ENCODE measurements around the gene TMEM138.
"Not testable (repeated sequence)": the region's sequence is repeated elsewhere in the genome, so short reads cannot be mapped to it uniquely, and the experiment has no call there.

Gene TMEM138

DNA sequence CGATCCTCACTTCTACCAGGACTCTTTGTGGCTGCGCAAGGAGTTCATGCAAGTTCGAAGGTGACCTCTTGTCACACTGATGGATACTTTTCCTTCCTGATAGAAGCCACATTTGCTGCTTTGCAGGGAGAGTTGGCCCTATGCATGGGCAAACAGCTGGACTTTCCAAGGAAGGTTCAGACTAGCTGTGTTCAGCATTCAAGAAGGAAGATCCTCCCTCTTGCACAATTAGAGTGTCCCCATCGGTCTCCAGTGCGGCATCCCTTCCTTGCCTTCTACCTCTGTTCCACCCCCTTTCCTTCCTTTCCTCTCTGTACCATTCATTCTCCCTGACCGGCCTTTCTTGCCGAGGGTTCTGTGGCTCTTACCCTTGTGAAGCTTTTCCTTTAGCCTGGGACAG, 6.5 kb downstream of the TMEM138 start:
- no peak for DNase-seq

DNA sequence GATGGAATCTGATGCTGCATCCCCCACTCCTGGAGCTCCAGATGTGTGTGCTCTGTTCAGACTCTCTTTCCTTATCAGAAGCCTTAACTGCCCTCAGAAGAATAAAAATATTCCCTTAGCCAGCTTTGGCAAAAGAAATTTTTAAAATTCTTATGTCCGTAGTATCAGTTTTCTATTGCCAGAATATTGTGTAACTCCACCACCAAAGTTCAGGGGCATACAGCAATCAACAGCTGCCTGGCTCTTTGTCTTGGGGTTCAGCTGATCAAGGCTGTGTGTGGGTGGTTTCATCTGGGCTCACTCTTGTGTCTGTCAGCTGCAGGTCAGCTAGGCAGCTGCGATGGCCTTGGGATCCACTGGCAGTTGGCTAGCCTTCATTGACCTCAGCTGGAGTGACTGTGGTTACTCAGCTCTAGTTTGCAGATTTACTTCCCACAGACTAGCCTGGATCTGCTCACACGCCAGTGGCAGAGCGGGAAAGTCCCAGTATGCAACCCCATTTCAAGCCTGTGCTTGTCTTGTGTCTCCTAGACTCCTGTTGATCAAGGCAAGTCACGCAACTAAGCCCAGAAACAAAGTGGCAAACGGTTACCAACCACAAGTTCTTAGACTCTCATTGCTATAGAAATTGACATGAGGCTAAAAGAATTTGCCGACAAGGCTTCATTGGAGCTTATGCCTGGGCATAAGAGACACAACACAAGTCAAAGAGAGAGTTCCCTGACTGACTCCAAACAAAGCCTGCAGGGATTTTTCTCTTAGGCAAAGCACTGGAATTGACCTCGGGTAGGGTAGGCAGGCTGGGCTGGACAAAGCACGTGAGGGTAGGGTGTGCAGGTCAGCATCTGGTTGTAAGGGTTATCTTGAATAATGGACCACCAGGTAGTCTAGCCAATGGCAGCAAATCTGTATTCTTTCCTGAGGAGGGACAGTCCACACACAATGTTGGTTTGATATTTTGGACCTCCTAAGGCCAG, 7.5 kb downstream of the TMEM138 start:
- no peak for DNase-seq

DNA sequence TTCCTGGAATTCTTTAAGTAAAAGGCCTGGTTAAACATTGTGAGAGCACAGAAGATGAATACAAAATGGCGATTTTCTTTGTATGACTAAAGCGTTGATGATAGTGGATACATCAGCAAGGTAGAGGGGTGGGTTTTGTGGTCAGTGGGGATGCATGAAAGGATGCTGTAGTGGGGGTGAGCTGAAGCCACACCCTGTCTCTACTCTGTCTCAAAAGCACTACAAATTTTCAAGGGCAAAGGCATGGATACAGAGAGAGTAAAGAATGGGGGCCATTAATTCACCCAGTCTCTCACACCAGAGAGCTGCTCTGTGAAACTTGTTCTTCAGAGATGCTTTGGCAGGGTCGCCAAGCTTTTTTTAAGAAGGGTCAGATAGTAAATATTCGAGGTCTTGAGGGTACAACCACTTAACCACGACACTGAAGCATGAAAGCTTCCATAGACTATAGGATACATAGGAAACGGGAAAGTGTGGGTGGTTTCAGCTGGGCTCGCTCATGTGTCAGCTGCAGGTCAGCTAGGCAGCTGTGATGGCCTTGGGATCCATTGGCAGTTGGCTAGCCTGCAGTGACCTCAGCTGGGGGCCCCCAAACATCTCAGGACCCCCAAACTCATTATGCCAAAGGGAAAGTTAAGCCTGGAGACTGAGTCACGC, 8.3 kb downstream of the TMEM138 start:
- no peak for DNase-seq

DNA sequence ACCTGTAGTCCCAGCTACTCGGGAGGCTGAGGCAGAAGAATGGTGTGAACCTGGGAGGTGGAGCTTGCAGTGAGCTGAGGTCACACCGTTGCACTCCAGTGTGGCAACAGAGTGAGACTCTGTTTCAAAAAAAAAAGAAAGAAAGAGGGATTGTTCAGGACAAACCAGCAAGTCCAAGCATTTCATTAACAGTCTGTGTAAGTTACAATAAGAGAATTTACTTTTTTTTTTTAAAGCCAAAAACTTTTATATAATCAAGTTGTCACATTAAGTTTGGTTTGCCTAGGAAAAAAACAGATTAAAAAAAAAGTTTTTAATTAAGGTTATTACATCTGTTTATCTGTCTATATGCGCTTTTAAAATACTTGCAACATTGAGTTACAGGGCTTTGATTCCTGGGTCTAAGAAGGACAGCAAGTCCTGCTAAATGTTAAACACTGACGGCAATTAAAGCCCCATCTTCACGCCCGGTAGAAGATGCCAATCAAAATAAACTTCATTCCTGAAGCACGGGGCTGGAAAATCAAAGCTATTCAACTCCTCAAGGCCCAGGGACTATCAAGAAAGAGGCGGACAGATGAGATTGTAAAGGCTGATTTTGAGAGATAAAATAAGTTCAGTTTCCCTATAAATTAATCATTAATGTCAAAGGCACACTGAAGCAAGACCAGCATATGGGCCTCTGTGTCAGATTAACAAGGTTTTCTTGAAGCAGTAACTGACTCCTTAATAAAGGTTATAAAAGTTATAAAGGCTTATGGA, 10.7 kb downstream of the TMEM138 start:
- DNase-seq = no peak

DNA sequence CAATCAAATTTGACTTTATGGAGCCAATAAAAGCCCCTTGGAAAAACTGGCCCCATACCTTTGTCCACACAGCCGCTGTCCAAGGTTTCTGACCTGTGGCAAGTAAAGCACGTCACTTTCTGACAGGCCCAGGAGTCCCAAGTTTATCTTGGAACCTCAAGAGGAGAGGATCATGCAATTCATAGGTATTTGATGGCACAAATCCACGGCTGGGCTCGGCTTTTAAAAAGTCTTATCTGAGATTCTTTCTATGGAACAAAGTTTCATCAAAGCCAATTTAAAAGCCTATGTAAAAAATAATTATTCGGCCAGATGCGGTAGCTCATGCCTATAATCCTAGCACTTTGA, 13.6 kb downstream of the TMEM138 start:
- no peak for DNase-seq

DNA sequence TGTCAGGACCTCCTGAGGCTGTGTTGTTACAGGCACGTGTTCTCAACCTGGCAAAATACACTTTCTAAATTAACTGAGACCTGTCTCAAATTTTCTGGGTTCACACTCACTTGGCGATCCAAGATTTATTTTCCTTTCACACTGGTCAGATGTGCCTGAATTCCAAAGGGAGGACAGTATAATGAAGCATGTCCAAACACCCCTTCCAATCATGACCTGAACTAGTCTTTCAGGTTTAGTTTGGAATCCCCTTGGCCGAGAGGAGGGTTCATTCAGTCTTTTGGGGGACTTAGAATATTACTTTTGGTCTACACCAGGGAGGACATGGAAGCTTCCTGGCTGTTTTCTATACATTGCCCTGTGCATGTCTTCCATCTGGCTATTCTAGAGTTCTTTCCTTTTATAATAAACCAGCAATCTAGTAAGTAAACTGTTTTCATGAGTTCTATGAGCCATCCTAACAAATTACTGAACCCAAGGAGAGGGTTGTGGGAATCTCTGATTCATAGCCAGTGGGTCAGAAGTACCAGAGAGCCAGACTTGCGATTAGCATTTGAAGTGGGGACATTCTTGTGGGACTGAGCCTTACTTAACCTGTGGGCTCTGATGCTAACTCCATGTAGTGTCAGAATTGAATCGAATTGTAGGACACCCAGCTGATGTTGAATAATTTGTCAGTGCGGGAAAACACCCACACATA, 15.4 kb downstream of the TMEM138 start:
- DNase-seq = no peak

DNA sequence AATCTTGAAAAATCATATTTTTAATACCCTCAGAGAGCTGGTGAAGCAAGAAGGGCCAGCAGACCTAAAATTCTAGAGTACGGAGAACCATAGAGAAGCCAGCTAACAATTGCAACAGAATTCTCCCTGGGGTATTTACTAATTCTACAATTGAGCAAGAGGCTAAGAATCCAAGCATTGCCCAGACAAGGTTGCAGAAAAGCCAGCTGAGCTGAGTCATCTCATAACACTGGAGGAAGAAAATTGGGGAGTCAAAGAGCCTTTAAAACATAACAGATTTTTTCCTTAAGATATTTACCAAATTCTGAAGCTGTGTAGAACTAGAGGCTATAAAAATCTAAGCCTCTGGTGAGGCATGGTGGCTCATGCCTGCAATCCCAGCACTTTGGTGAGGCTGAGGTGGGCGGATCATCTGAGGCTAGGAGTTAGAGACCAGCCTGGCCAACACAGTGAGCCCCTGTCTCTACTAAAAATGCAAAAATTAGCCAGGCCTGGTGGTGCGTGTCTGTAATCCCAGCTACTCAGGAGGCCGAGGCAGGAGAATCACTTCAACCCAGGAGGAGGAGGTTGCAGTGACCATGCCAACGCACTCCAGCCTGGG, 16.6 kb downstream of the TMEM138 start:
- DNase-seq = peak; percentile 44

DNA sequence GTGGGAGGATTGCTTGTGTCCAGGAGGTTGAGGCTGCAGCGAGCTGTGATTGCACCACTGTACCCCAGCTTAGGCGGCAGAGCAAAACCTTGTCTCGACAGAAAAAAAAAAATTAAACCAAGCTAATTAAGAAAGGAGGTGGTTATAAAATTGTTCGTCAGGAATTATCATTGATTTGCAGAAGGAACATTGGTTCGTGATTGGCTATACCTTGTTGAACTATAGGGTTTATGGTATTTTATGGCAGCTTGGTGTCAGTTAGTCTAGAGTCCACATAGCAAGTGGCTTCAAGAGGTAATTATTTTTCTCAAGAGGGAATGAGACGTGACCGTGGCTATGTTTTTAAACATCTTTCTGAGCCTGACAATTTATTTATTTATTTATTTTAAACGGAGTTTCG, 18.7 kb downstream of the TMEM138 start:
- DNase-seq = no peak

DNA sequence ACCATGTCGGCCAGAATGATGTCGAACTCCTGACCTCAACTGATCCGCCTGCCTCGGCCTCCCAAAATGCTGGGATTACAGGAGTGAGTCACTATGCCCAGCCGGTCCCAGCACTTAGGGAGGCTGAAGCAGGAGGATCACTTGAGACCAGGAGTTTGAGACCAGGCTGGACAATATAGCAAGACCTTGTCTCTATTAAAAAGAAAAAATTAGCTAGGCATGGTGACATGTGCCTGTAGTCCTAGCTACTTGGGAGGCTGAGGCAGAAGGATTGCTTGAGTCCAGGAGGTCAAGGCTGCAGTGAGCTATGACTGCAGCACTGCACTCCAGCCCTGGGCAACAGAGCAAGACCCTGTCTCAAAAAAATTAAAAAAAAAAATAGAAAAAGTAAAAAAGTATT, 21.7 kb downstream of the TMEM138 start:
- not testable (repeated sequence) for DNase-seq

DNA sequence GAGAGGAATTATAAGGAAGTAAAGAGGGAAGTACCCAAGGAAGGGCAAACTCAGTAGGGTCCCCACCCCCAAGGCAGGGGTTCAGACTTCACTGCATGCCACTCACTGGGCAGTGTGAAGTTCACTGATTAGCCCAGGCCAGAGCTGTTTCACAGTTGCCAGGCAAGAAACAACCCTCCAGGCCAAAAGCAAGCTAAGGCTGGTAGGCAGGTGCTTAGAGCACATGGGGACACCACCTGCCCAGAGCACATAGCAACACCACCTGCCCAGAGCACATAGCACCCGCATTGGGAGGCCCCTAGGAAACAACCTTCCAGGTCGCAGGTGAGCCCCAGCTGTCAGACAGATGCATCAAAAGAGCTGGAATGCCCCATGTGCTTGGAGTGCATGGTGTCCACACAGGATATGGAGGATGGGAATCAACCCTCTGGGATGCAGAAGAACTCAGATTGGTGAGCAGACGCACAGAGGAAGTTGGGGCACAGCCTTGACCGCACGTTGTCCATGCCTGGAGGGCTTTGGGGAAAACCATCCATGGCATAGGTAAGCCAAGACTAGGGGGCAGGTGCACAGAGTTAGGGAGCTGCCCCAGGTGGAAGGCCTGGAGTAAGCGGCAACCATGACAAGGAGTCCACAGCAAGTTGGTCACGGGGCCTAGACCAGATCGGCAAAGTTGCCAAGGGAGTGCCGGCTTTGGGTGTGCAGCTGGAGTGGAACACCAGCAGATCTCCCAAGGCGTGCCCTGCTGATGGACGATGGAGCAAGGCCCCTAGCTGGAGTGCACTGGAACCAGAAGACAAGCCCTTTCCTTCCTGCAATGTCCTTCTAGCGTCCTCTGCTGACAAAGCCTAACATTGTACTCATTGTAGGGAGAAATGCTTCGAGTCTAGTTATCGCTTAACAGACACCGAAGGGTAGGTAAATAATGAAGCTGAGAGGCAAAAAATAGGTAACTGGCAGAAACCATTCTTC, 22.4 kb downstream of the TMEM138 start:
- DNase-seq = no peak

DNA sequence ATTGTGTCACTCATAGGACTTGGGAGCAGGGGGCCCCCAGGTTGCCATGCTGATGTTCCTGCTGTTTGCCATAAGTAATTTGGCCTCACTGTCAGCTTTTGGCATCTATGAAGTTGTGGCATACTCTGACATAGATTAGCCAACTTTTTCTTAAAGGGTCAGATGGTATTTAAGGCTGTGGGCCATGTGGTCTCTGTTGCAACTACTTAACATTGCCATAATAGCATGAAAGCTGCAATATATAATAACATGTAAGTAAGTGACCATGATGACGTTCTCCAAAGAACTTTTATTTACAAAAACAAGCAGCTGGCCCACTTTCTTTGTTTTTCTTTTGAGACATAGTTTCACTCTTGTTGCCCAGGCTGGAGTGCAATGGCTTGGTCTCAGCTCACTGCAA, 28.0 kb downstream of the TMEM138 start:
- no peak for DNase-seq

DNA sequence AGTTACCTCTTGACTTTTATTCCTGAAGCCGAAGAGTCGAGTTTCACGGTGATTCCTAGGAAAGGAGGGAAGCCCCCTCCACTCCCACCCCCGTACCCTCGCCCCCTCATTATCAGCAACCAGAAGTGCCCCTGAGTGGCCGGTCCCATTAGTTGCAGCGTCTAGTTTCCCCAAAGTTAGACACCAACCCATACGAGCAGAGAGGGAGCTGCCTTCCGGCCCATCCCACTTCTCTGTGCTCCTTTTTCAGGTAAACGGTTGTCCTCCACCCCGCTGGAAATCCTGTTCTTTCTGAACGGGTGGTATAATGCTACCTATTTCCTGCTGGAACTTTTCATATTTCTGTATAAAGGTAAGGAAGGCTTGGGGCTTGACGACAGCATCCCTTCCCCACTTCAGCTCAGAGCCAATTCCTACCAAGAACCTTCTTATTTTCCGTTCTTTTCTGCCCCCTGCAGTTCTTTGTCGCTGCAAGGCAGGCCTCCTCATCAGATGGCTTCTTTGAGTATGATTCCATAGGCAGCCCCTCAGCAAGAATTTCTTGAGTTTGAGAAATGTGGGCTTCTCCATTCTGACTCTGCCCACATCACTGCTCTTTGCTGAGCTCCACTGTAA, 30.9 kb downstream of the TMEM138 start:
- peak; percentile 18 for DNase-seq

DNA sequence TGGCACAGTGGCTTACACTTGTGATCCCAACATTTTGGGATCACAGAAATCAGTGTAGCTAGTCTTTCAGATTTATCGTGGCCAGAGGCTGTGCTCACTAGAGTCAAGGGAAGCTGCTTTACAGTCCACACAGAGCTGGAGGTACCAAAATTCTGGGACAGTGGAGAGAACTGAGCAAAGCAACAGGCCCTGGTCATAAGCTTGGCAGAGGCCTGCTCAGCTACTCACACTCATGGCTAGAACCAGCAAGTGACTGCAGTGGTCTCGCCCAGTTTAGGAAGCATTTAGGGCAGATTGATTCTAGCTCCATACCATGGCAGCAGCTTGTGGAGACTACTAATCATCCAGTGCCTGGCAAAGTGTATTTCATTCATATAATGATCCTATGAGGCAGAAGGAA, 39.0 kb downstream of the TMEM138 start:
- DNase-seq = no peak

DNA sequence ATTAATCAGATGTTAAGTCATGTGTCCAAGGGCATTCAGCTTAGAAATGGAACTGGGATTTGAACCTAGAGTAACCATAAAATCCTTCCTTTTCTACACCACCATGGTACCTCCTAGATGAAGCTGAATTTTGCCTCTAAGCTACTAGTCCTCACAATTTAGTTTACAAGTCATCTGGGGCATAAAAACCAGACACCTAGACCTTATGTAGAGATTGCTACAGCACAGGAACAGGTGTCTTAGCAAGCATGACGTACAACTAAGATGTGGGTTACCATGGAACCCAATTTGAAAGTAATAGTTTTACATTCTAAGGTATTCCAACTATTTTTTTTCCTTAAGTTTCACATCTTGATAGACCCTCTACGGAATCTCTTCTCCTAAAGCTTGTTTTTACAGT, 39.4 kb downstream of the TMEM138 start:
- DNase-seq = no peak

DNA sequence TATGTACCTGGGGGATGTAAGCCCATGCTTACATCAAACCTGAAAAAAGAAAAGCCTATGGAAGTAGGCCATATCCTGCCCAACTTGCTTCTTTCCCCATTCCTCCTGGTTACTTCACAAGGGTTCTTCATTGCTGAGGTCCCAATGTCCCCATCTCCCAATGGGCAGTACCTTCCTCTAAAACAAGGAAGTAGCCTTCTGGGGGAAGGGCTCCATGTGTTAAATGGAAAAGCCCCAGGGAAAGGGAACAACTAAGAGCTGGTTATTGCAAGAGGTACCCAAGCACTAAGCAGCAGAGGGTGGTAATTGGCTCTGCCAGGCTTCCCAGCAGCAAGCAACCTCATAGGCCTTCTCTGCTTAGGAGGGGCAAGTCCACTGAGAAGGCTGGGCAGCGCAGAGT, 41.5 kb downstream of the TMEM138 start:
- DNase-seq = no peak

DNA sequence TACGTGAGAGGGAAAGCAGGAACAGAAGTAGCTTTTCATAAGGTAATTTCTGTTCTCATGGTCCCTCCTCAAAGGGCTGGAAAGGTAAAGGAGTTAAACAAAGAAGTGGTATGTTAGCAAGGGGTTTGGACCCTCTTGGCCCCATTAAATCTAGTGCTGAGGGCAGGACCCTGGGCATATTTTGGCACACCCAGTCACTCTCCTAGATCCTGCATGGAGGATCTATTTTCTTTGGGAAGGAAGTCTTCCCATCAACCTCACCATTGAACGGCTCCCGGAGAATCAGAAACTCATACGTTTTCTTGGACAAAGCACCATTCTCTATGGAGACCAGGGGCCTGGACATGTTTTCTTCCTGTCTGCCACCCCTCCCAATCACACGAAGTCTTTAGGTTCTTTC, 41.9 kb downstream of the TMEM138 start:
- no peak for DNase-seq

DNA sequence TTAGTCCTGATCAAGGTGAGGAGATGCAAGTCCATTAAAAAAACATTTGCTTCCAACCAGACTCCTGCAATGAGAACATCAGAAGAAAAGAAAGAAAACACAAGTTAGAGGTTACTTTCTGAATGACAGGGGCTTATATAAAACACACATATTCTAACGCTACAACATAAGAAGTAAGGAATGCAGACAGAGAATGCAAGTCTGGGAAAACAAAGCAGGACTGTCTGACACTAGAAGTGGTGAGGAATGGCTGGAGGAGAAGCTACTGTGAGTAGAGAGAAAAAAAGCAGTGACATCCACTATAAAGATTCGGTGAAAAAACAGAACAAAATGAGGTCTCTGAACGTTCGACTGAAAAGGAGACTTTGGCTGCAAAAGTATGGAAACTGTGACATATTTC, 42.5 kb downstream of the TMEM138 start:
- no peak for DNase-seq

DNA sequence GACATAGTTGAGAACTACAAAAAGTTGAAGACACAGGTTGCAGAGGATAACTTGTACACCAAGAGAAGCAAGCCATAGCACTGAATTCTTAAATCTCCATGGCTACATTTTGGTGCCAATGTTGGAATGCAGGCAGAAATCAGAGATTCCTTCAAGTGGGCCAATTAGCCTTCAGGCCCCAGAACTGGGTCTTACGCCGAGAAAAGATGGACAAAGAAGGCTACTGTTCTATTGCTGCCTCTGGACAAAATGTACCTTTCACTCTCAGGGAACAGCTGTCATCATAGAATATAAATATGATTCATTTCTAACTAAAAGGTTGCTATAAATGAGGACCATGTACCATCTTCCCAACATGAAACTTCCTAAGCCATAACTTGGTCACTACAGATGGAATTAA, 43.9 kb downstream of the TMEM138 start:
- DNase-seq = no peak

DNA sequence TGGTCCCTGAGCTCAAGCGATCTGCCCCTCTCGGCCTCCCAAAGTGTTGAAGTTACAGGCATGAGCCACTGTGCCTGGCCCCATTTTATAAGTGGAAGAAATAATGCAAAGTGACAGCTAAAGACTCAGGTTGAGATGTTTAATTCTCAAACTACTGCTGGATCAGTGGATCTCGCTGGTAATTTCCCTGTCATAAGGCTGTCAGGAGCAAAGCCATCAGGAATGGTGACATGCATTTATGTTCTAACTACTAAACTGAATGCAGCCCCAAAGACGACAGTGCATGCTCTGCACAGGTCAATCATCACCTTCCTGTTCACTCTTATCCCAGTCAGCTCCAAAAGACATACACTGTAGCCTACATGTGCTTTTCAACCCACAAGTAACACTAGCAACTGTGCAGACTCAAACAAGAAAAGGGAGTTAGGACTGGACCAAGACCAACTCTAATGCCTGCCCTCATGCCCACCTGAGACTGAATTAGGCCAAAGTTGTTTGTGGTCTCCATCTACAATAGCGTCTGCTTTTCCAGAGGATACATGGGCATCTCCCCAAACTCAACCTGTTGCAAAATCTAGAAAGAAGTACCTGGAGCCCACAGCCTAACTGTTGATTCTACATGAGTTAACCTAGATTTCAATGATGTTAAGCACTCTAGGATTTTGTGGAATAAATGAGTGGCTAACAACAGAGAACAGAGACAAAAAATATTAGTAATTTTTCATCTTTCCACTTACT, 45.0 kb downstream of the TMEM138 start:
- no peak for DNase-seq

DNA sequence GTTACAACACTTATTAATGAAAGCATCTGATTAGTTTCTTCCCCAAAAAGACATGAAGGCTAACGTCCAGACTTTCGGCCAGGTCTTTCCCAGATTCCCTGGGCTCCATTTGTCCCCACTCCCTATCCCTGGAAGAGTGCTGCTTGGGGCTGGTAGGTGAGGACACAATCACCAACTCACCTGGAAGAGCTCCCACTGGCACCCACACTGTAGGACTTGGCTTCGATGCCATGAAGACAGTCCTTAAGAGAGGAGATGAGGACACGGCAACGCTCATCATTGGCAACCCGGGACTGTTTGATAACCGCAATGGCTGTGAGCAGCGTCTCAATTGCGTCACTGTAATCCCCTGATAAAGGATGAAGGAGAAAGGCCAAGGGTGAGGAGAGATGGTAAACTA, 49.4 kb downstream of the TMEM138 start:
- DNase-seq = no peak

Measured in kidney glomerular epithelial cell (primary cell).